Thymus (tissue), 11 donors: Measurements from ENCODE around the gene MOB3A. TPM values are rescaled to one million over a fixed set of nuclear protein-coding genes. Genes with fewer than 3 reads are reported as not detected.

Source experiments
- DNase-seq, 9 donors: peaks; one replicate each; pipeline ENCODE4 v3.0.0-alpha.2; 2013; ENCODE audit warnings: low spot score in 9 of 9, low read depth in 6 of 9, missing footprints in 1 of 9
- H3K27ac ChIP-seq, 2 donors: one replicate each; pipeline ENCODE4 v1.5.1; 2013; ENCODE audit warnings: control low read depth in 1 of 2, low read depth in 1 of 2, low read length in 1 of 2, mild to moderate bottlenecking in 1 of 2, moderate library complexity in 1 of 2
- H3K27me3 ChIP-seq, 2 donors: one replicate each; pipeline ENCODE4 v1.5.1; 2013; ENCODE audit warnings: low read length in 1 of 2; ENCODE audit not compliant: control insufficient read depth in 2 of 2, insufficient read depth in 1 of 2
- H3K36me3 ChIP-seq, 2 donors: one replicate each; pipeline ENCODE4 v1.5.1; 2013; ENCODE audit warnings: low read length in 1 of 2, mild to moderate bottlenecking in 1 of 2, moderate library complexity in 1 of 2; ENCODE audit not compliant: control insufficient read depth in 2 of 2, insufficient read depth in 2 of 2
- H3K4me1 ChIP-seq, 2 donors: one replicate each; pipeline ENCODE4 v1.5.1; 2013; ENCODE audit warnings: low read length in 2 of 2; ENCODE audit not compliant: control insufficient read depth in 2 of 2, insufficient read depth in 2 of 2
- H3K4me3 ChIP-seq, 2 donors: one replicate each; pipeline ENCODE4 v1.5.1; 2013; ENCODE audit warnings: low read length in 2 of 2, control low read depth in 1 of 2, mild to moderate bottlenecking in 1 of 2
- H3K9me3 ChIP-seq, 2 donors: one replicate each; pipeline ENCODE4 v1.5.1; 2013; ENCODE audit warnings: low read length in 1 of 2, mild to moderate bottlenecking in 1 of 2; ENCODE audit not compliant: control insufficient read depth in 2 of 2, insufficient read depth in 1 of 2
- WGBS: extraction: QIAGEN DNeasy Blood & Tissue Kit; methylation state at CpG from one replicate; pipeline ENCODE4 v1.1.7; 2013; 5-methylcytosine and 5-hydroxymethylcytosine counted together
- polyA plus RNA-seq: library from polyadenylated mRNA; stranded (reverse); fragments of 200-250 nt; gene quantifications from one replicate; pipeline ENCODE4 v1.2.3, GENCODE V29; 2013
- total RNA-seq: library from RNA; stranded (reverse); fragments of 120-200 nt; gene quantifications from one replicate; pipeline ENCODE4 v1.2.4, GENCODE V29; 2013
- donor health status: healthy.

MOB3A gene
- total and polyA plus RNA-seq, 2 donors: 20.0 to 29.7 TPM

DNA sequence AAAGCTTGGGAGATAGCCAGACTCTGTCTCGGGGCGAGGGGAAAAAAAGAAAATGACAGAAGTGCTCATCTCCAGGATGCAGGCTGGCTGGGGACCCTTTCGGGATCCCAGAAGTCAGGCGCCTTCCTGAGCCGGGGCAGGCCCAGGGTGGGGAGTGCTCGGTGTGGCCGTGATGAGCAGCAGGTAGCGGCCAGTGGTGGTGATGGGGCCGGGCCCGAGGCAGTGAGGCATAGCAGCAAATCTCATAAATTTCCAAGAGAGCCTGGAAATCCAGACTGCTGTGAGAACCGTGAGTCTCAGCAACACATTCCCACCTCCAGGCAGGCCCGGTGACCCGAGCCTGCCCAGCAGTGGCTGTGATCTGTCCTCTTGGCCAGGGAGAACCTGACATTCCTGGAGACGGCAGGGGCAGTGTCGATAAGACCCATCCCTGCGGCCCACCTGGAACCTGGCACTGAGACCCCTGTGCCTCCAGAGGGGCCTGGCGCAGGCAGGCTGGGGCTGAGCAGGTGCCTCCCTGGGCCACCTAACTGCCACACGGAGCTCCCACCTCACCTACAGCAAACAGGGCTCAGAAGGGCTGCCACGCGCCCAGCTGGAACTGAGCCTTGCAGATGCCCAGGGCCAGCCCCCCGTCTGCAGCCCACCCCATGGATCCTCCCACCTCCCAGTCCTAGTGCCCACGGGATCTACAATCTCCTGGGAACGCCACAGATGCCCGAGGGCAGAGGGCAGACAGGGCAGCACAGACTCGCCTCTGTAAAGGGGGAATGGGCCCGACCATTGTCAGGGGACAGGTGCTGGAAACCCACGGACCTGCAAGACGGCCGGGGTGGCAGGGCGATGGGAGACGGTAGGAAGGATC lies 24.0 kb upstream of the MOB3A start:
- Histone ChIP-seq H3K27ac (no peak overlapping the region), H3K27me3 (no peaks in the 10 kb centered on the region), H3K4me1 (no peaks in the 10 kb centered on the region), H3K4me3 (no peak overlapping the region), H3K36me3 (peaks cover 90 to 92% of the 10 kb centered on the region in 2 donors), H3K9me3 (no peaks in the 10 kb centered on the region)
- DNase-seq: no peak
- WGBS: 98% methylated on average over 31 of the region's 31 CpGs

GRCh38 chr19:2118438-2118837 lies 22.3 kb upstream of the MOB3A start:
- no peak overlapping the region for H3K27ac ChIP-seq
- H3K9me3 ChIP-seq: no peaks in the 10 kb centered on the region
- no peak overlapping the region for H3K4me3 ChIP-seq
- DNase-seq: no peak
- H3K27me3 ChIP-seq: no peaks in the 10 kb centered on the region
- 97% methylated on average over 18 of the region's 18 CpGs for WGBS
- H3K4me1 ChIP-seq: no peaks in the 10 kb centered on the region
- peaks cover 96 to 98% of the 10 kb centered on the region in 2 donors for H3K36me3 ChIP-seq

- Histone ChIP-seq H3K27ac (no peak overlapping the region), H3K4me3 (no peak overlapping the region), H3K27me3 (no peaks in the 10 kb centered on the region), H3K9me3 (peaks cover 0 to 3% of the 10 kb centered on the region in 2 donors), H3K4me1 (no peaks in the 10 kb centered on the region), H3K36me3 (peaks cover 94 to 98% of the 10 kb centered on the region in 2 donors)
- no peak for DNase-seq
- 98% methylated on average over 27 of the region's 27 CpGs for WGBS
Measured at GRCh38 chr19:2117215-2117960, 21.3 kb upstream of the MOB3A start.

GRCh38 chr19:2116507-2116906 lies 20.4 kb upstream of the MOB3A start:
- Histone ChIP-seq H3K9me3 (peaks cover 0 to 3% of the 10 kb centered on the region in 2 donors), H3K4me3 (no peak overlapping the region), H3K36me3 (peaks cover 95 to 98% of the 10 kb centered on the region in 2 donors), H3K27ac (no peak overlapping the region), H3K27me3 (no peaks in the 10 kb centered on the region), H3K4me1 (no peaks in the 10 kb centered on the region)
- no peak for DNase-seq
- WGBS: 98% methylated on average over 25 of the region's 25 CpGs

- H3K27ac ChIP-seq: no peak overlapping the region
- peaks cover 0 to 3% of the 10 kb centered on the region in 2 donors for H3K9me3 ChIP-seq
- H3K27me3 ChIP-seq: no peaks in the 10 kb centered on the region
- H3K4me1 ChIP-seq: no peaks in the 10 kb centered on the region
- H3K4me3 ChIP-seq: no peak overlapping the region
- DNase-seq: no peak
- 99% methylated on average over 24 of the region's 24 CpGs for WGBS
- peaks cover 95 to 98% of the 10 kb centered on the region in 2 donors for H3K36me3 ChIP-seq
Measured at GRCh38 chr19:2115911-2116426, 19.8 kb upstream of the MOB3A start.

- H3K27ac ChIP-seq: no peak overlapping the region
- 97% methylated on average over 25 of the region's 25 CpGs for WGBS
- DNase-seq: no peak
- H3K27me3 ChIP-seq: no peaks in the 10 kb centered on the region
- H3K36me3 ChIP-seq: peaks cover 95 to 98% of the 10 kb centered on the region in 2 donors
- H3K4me1 ChIP-seq: no peaks in the 10 kb centered on the region
- H3K4me3 ChIP-seq: no peak overlapping the region
- H3K9me3 ChIP-seq: peaks cover 0 to 3% of the 10 kb centered on the region in 2 donors
Measured at GRCh38 chr19:2115324-2115723, 19.2 kb upstream of the MOB3A start.

DNA sequence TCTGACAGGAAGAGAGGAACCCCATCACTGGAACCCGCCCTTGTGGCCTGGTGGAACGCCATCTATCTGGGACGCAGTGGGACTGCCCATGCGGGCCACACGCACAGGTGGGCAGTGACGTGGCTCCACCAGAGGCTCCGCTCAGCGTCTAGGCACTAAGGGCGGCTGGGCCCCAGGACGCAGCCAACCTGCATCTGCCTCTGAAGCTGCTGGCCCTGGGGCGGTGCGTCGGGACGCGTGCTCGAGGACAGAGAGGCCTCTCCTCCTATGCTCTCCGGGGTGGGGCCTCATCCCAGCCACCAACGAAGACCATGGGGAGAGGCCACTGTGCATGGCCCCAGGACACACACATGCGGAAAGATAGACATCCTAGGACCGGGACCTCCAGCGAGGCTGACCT lies 18.7 kb upstream of the MOB3A start:
- H3K27me3 ChIP-seq: no peaks in the 10 kb centered on the region
- WGBS: 98% methylated on average over 21 of the region's 21 CpGs
- peaks cover 0 to 3% of the 10 kb centered on the region in 2 donors for H3K9me3 ChIP-seq
- no peaks in the 10 kb centered on the region for H3K4me1 ChIP-seq
- peaks cover 95 to 98% of the 10 kb centered on the region in 2 donors for H3K36me3 ChIP-seq
- no peak for DNase-seq
- no peak overlapping the region for H3K4me3 ChIP-seq
- H3K27ac ChIP-seq: no peak overlapping the region

DNA sequence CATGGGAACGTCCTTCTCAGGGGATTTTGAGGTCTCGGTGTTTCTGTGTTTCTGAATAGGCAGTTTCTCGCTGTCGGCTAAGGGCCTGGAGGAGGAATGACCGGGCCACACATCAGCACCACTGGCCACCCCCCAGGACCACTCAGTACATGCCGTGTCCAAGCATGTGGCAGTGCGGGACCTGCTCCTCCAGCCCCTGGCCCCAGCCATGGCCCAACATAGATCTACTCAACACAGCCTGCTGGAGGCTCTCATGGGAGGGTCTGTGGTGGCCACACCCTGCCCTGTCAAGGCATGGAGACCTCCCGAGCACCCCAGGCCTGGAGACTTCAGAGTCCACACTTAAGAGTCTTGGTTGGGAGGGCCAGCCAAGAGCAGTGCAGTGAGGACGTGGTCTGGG lies 18.1 kb upstream of the MOB3A start:
- Histone ChIP-seq H3K27ac (no peak overlapping the region), H3K4me3 (no peak overlapping the region), H3K4me1 (no peaks in the 10 kb centered on the region), H3K27me3 (no peaks in the 10 kb centered on the region), H3K9me3 (peaks cover 0 to 3% of the 10 kb centered on the region in 2 donors), H3K36me3 (peaks cover 97 to 100% of the 10 kb centered on the region in 2 donors)
- DNase-seq: no peak
- 96% methylated on average over 9 of the region's 9 CpGs for WGBS
